HG03558 (cell line): ENCODE measurements around the gene NDUFB8.
"Not testable (repeated sequence)": the region's sequence is repeated elsewhere in the genome, so short reads cannot be mapped to it uniquely, and the experiment has no call there.

ENCODE experiments used
- ATAC-seq: cut with Tn5 transposase; IDR thresholded peaks from one replicate; pipeline ENCODE4 v1.9.1; 2021; ENCODE audit warnings: moderate number of reproducible peaks; ENCODE audit not compliant: unreplicated experiment; ENCODE audit errors: extremely low read depth

Gene NDUFB8

DNA sequence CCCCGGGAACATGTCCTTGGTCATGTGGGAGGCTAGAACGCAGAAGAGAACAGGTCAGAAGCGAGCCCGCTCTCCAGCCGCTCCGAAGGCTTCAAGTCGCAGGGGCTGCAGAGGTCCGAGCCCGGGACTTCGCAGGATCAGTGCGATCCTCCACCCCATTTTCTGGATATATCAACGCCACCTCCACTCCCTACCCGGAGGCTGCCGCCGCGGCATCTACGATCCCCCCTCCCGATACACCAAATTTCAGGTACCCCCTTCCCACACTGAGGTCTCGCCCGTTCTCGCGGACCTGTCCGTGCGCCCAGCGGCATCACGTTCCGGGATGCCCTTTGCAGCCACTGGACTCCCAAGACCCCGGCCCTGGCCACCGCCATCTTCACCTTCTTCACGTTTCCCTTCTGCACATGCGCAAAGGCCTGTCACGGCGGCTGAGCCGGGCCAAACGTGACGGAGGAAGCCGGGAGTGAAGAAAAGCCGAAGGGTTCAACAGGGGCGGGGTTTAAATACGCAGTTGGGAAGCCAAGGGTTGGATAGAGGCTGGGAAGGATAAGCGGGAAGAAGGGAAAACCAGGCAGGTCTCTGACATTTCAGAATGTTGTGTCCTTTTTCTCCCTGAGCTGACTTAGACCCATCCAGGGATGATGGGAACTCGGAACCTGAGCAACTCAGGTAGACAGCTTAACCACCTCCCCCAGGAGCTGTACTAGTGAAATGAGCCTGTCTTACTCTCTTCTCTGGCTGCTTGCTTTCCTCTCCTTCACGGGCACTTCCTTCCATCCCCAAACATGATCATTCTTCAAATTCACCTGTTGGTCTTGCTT lies at the start of gene NDUFB8:
NDUFB8 (minus strand) TSS at position 397 of the 824 bp plus-strand sequence; CDS start at position 377, 20 bp downstream.
- no peak for ATAC-seq

DNA sequence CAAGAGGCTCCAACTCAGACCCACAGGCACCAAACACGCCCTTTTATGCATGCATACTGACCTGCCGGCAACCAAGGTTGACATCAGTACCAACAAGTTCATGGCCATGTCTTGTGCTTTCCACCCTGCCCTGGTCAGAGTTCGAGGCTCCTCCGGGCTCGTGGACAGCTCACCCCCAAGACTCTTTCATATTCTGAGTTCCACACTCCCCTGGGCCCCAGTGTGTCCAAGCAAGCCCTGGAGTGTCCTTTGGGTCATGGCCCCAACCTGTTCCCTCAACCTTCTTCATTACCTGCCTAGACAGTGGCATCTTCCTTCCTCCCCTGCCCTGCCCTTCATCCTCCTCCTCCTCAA lies 46.6 kb upstream of the NDUFB8 start:
- no peak for ATAC-seq

DNA sequence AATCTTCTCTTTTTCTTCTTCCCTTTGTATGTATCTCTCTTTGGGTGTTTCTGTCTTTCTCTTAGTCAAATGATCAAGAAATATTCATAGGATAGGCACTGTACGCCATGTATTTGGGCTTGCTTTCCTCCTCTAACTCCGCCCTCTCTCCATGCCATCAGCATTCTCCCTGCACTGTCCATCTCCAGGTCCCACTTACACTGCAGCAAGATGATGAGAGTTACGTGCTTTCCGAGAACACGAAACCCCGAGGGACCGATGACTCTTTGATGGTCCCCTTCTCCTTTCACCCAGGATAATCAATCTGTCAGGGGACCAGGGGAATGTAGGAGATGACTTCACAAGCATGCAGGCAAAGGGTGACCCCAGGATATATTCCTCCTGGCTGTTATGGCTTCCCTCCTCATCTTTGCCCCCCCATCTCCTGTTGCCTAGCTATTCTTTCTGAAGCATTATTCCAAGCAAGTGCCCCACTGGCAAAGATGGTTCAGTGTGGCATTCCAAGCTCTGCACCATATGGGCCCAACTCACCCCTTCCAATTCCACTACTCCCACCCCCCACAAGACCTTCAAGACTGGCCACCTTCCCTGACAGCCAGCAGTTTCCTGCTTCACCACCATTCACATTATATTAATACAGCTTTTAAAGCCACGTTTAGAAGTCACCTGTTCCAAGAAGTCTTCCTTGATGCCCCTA lies 46.1 kb upstream of the NDUFB8 start:
- ATAC-seq: no peak

DNA sequence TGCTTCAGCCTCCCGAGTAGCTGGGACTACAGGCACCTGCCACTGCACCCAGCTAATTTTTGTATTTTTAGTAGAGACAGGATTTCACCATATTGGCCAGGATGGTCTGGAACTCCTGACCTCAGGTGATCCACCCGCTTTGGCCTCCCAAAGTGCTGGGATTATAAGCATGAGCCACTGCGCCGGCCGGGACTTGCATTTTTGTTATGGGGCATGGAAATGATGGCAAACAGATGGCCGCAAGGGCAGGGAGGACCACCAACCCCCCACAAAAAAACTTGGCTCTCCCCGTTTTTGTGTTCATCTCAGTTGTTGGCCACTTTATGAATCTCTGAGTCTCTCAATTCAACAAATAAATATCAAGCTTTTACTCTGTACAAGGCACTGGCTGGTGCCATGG lies 45.5 kb upstream of the NDUFB8 start:
- ATAC-seq: not testable (repeated sequence)

DNA sequence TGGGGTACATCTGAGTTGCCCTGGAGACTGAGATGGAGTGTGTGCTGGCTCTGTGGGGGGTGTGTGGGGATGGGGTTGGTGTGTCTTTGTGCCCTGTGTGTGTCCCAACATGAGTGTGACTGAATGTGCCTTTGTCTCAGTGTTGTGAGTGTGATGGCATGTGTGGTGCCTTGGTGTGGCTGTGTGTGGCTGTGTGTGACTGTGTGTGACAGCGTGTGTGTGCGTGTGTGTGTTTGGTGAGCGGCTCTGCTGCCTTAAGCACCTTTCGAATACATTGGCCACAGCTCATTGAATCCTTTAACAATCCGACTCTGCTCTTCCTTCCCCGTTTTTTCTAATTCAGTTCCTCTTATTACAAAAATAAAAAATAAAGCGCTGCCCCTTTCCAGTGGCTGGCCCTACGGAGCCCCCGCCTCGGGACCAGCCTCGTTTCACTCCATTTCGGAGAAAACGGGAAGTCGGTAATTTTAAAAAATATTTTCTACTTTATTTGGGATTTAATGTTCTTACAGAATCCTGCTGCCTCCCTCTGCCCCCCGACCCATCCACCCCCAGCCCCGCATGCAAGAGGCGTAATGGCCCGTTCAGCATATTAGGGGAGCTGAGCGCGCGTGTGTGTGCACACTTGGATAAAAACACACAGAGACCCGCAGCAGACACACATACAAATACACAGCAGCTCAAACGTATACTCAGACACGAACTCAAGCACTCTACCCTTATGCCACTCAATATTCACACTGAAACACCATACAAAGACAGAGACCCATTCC lies 41.6 kb upstream of the NDUFB8 start:
- ATAC-seq: no peak

DNA sequence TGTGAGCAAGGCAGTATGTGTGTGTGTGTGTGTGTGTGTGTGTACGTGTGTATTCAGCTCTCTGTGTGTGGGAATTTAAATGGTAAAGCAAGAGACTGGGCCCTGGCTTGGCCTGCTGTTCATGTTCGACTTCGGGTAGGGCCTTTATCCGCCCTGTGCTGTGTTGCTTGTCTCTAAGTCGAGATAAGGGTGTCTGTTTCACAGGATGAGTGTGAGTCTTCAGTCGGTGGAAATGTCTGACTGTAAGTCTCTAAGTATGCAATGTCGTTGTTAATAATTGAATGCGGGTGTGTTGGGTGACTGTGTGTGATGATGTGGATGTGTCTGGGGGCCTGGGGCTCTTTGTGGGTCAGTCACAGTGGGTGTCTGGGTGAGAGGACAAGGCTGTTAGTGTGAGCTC lies 40.8 kb upstream of the NDUFB8 start:
- ATAC-seq: no peak

DNA sequence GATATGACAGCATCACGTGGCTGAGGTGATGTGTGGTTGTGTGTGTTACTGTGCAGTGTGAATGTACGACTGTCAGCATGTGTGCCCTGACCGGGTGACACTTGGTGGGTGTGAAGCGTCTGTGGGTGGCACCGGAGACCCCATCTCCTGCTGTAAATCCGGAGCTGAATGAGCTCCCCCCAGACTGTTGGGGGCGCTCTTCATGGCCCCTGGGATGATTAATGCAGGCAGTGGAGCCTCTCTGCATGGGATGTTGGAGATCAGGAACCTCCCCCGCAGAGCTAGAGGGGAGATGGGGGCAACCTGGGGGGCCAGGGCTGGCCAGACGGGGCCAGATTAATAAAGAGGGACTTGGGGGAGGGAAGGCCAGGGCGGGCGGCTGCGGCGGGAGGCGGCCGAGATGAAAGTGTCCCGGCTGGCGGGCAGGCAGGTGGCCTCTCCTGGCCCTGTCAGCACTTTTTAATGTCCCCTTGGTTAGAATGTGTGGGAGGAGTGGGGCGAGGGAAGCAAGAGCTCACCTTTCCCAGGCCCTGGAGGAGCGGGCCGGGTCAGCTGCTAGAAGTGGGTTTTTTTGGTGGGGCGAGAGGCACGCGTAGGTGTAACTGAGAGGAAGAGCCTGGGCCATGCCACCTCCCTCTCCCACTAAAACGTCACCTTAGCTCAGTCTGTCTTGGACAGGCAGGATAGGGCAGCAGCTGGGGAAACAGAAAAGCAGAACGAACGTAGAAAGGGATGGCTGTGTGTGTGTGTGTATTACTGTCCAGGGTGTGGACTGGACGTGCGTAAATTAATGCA lies 40.2 kb upstream of the NDUFB8 start:
- ATAC-seq: no peak

DNA sequence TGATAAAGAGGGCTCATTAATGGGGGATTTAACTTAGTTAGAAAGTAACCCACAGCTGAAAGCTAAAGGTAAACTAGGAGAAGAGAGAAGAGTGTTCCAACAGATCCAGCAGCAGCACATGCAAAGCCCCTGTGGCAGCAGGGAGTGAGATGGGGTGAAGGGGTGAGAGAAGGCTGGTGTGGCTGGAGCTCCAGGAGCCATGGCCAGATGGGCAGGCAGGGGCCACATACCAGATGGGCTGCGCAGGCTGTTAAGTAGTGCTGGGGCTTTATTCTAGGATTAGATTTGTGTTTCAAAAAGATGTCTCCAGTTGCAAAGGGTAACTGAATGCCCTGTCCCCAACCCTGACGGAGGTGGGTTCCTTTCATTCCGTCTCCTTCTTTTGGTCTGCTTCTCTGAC lies 39.2 kb upstream of the NDUFB8 start:
- ATAC-seq: no peak

DNA sequence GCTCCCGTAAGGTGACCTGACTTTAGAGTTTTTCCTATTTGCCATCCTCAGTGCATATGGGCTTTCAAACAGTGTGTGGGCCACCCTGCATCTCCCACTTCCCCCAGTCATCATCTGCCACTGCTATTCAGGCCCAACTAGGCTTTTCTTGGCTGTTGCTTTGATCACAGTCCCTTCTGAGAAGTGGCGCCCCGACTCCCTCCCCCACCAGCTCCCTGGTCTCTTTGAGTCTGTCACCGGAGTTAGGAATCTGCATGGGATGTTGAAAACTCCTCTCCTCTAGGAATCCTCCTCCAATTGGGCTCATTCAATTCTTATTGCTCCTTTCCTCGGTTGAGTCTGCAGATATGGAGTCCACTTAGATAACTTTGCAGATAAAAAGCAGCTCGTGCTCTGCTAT lies 38.2 kb upstream of the NDUFB8 start:
- ATAC-seq: no peak

DNA sequence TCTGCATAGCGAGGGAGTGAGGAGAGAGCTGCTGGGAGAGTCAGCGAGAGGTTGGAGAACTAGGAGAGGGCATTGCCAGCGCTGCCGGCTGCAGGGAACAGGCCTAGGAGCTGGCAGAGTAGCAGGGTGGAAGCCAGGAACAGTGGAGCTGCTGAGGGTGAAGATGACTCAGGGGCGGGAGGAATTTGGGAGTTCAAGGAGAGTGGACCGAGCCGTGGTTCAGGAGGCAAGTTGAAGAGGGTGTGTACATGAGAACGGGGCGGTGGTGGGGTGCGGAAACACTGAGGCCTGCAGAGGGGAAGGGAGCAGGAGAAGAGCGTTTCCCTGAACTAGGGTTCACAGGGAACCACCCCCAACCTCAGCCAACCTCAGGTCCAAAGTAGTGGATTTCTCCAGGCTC lies 37.6 kb upstream of the NDUFB8 start:
- ATAC-seq: no peak

DNA sequence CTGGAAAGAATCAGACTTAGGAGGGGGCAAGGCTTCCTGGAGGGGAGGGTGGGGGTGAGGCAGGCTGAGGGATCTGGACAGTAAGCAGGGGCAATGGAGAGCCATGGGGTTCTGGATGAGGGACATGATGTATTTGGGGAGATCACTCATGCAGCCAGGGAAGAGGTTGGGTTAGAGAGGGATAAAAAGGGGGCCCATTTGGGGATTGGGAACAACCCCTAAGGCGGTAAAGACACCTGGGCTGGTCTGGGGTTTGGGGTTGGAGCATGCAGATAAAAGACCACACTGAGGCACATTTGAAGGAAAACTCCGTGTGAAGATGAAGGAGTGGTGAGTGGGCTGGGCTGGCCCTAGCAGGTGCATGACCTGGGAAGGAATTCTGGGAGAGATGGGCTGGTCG lies 36.9 kb upstream of the NDUFB8 start:
- no peak for ATAC-seq

DNA sequence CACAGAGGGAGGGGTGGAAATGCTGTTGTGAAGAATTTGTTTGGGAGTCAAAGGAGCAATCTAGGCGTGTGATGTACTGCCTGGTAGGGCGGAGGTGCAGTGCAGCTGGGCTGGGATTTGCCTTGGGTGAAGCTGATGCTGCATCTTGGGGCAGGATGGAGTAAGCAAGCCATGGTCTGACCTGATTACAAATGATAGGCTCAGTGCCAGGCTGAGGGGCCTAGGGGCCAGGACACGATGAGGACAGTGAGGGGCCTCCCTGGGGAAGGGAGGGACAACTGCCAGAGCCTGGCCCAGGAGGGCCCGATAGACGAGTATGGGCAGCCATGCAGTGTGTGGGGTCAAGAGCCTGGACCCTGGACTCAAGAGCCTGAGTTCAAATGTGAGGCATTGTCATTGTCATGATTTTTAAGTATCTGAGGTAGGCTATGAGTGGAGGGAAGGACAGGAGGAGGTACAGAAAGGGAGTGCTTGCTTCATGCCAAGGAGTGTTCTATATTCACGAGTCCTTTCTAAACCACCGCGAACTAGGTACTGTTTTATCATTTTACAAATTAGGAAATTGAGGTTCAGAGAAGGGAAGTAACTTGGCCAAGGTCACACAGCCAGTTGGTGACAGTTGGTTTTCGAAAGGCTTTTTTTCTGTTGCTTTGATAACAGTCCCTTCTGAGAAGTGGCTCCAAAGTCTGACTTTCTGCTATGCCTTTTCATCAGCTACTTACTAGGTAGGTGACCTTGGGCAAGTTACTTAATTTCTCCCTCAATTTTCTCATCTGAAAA lies 35.7 kb upstream of the NDUFB8 start:
- no peak for ATAC-seq

DNA sequence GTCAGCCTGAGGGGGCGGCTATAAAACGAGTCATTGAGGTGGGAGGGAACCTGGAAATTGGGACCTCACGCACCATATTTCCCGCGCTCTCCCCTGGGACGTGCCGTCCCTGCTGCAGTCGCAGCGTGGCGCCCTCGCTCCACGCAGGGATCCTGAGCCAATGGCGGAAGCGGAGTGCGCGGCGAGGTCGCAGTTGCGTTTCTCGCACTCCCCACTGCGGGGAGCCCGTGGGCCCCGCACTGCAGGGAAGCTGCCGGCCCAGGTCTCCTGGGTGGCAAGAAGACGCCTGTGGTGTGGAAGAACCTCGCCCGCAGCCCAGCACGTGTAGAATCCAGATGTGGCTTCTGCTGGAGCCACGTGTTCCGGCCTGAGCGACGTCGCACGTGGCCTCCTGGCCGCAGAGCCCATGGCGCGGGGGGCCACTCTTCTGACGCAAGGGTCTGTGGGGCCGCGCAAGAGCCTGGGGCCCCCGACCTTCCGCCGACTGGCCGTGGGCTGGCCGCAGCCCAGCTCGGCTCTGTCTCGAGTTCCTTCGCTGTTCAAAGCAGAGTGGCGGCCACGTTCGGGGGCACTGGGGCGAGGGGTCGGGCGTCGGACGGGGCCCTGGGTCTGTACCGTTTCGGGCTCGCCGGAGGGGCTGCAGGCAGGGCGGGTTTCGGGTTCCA lies 32.5 kb upstream of the NDUFB8 start:
- no peak for ATAC-seq

DNA sequence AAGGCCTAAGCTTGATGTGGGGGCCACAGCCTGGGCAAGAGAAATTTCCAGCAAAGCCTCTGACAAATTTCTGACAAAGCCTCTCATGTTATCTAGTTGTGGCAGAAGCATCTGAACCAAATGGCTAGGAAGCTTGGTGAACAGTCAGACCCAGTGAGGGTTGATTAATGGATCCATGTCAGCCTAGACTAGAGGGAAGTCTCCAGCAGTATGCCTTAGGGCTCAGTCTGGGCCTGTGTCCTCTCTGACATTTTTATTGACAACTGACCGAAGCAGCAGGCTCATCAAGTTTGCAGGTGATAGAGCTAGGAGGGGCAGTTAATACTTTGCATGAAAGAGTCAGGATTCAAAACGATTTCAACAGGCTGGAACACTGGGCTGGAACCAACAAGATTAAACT lies 31.3 kb upstream of the NDUFB8 start:
- ATAC-seq: no peak

DNA sequence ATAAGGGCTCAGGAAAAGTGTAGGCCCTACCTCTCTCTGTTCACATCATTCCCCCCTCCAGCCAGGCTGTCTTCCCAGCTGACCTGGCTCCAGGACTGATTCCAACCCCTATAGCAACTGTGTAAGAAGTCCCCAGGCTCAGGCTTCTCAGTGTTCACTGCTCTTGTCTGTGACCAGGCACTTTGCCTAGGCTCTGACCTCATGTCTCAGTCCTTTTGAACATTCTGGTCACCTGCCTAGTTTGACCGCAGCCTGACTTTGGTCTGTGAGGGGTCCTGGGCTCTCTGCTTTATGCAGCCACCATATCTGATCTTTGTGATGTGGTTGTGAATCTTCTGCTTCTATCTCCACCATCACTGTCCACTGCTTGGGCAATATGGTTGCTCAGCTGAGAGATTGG lies 30.6 kb upstream of the NDUFB8 start:
- no peak for ATAC-seq

DNA sequence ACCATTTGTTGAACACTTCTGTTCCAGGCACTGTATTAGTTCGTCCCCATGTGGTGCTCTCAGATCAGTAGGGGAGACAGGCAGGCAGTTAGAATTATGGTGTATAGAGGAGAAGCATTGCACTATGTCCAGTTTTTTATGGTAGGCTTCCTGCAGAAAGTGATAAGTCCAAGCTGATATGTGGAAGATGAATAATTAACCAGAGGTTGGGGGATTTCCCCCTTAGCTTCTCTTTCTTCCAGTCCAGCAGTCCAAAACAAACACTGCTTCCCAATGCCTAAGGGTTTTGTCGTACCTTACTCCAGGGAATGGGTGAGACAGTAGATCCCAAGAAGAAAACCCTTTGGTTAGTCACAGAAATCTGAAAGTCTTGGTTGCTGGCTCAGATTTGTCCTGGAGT lies 25.2 kb upstream of the NDUFB8 start:
- ATAC-seq: no peak

DNA sequence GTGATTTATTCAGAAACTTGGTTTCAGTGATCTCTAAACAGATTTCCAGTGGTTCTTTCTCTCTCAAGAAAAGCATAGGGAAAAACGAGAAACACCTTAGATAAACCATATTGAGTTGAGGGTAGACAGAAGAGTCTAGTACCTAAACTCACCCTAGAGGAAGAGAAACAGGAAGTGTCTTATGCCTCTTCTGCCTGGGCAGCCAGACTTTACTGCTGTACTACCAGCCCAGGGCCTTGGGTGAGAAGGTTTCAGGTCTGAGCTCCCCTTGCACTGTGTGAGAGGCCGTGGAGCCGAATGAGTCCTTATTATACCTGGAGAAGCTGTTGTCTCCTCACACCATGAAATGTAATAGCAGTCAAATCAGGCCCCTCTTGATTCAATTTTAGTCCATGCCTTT lies 24.3 kb upstream of the NDUFB8 start:
- no peak for ATAC-seq

DNA sequence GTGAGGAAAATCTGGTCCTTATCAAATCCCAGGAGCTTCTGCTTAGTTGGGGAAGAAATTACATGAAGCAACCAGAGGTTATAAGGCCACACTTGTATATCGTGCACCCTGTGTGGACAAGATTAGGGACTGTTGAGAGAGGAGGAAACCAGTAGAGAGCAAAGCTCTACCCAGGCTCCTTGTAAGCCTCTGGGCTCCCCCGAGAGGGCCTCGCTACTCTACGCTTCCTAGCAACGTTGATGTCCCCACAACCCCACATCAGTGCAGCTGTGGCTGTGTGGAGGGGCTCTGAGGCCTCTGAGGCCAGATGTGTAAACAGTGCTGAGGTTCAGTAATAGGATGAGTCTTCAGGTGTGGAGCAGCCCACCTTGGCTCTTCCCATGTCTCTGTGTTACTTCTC lies 22.1 kb upstream of the NDUFB8 start:
- ATAC-seq: no peak

DNA sequence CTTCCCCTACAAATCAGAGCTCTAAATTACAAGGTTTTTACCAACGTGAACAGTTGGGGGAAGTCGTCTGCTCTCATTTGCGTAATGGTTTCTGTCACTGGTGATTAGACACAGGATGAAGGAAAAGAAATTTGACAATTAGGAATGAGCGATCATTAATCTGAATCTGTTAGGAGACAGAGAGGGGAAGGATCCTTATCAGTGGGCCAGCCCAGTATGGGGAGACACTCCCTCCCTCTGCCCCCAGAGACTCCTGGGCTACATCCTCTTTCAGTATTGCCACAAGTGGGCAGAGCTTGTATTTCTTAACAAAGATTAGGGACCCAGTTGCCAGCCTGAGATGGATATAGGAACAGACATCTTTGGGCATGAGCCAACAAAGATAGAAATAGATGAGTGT lies 21.5 kb upstream of the NDUFB8 start:
- ATAC-seq: no peak
